Renal cortex interstitium (tissue), 11 donors: ENCODE data around the gene OR51F2. TPM values are rescaled to one million over a fixed set of nuclear protein-coding genes. Genes with fewer than 3 reads are reported as not detected.

ENCODE experiments used
- DNase-seq, 11 donors: peaks; one replicate each; pipeline ENCODE4 v3.0.0-alpha.2; 2013; ENCODE audit warnings: low read depth in 9 of 11, low spot score in 4 of 11; ENCODE audit errors: extremely low read depth in 1 of 11
- polyA plus RNA-seq, 3 donors: library from polyadenylated mRNA; unstranded; fragments of 120-200 nt; gene quantifications; one replicate each; pipeline ENCODE4 v1.2.1, GENCODE V29; 2013; ENCODE audit not compliant: insufficient read length in 3 of 3

OR51F2 gene
- polyA plus RNA-seq, 3 donors: not detected

GRCh38 chr11:4865855-4866254 lies 44.7 kb downstream of the OR51F2 start:
- DNase-seq: no peak

Other genes with a start within 250 kb of the OR51F2 start
- gene OR52I2, start 239.6 kb upstream of the OR51F2 start, polyA plus RNA-seq: not detected
- under 1 TPM in 2 of 3 donors, not detected in 1; 0.05 to 0.06 TPM for gene OR52I1, start 227.3 kb upstream of the OR51F2 start, polyA plus RNA-seq
- 10 to 100 TPM; 19.0 to 21.0 (median 19.6) TPM for gene TRIM68, start 213.1 kb upstream of the OR51F2 start, polyA plus RNA-seq
- not detected for gene OR51D1, start 183.8 kb upstream of the OR51F2 start, polyA plus RNA-seq
- gene OR51E1, start 177.3 kb upstream of the OR51F2 start, polyA plus RNA-seq: 1 to 10 TPM; 1.4 to 1.8 (median 1.4) TPM
- gene OR51E2, start 123.5 kb upstream of the OR51F2 start, polyA plus RNA-seq: 1 to 10 TPM in 2 of 3 donors, under 1 TPM in 1; 0.91 to 1.3 (median 1.2) TPM
- gene MMP26, start 116.5 kb upstream of the OR51F2 start, polyA plus RNA-seq: under 1 TPM; 0.43 to 0.89 (median 0.80) TPM
- gene OR51F1, start 51.4 kb upstream of the OR51F2 start, polyA plus RNA-seq: not detected
- gene OR52R1, start 16.9 kb upstream of the OR51F2 start, polyA plus RNA-seq: not detected
- not detected for gene OR51S1, start 27.9 kb downstream of the OR51F2 start, polyA plus RNA-seq
- gene OR51T1, start 60.6 kb downstream of the OR51F2 start, polyA plus RNA-seq: not detected
- not detected for gene OR51A7, start 82.5 kb downstream of the OR51F2 start, polyA plus RNA-seq
- gene OR51G2, start 98.0 kb downstream of the OR51F2 start, polyA plus RNA-seq: not detected
- gene OR51G1, start 103.0 kb downstream of the OR51F2 start, polyA plus RNA-seq: not detected
- gene OR51A4, start 126.3 kb downstream of the OR51F2 start, polyA plus RNA-seq: under 1 TPM in 1 of 3 donors, not detected in 2; 0.05 TPM
- not detected for gene OR51A2, start 134.4 kb downstream of the OR51F2 start, polyA plus RNA-seq
- under 1 TPM in 2 of 3 donors, not detected in 1; 0.06 to 0.11 TPM for gene OR51L1, start 173.5 kb downstream of the OR51F2 start, polyA plus RNA-seq
- gene OR52J3, start 225.2 kb downstream of the OR51F2 start, polyA plus RNA-seq: not detected
- gene OR52E2, start 238.3 kb downstream of the OR51F2 start, polyA plus RNA-seq: not detected
- not detected for gene OR52E1, start 248.3 kb downstream of the OR51F2 start, polyA plus RNA-seq